ENCODE measurements around the gene RNU2-1.
"Not testable (repeated sequence)": the region's sequence is repeated elsewhere in the genome, so short reads cannot be mapped to it uniquely, and the experiment has no call there.

- TF ChIP-seq CTCF (conservative IDR thresholded peaks at IDR 0.05; ENCODE audit: low read depth, low read length); EZH2 (IDR thresholded peaks at IDR 0.05; ENCODE audit: low read length, unreplicated experiment): not testable (repeated sequence)
Measured at GRCh38 chr17:43228020-43228782, 5.6 kb downstream of the RNU2-1 start, which contains the start of gene CCDC200.

Measured in PC-3 (cell line).